ENCODE results near the gene HNRNPUL1. TPM values are rescaled to one million over a fixed set of nuclear protein-coding genes. Genes with fewer than 3 reads are reported as not detected.

HNRNPUL1 gene
- total RNA-seq, 1 experiment from 2014 or later = 266 TPM

GRCh38 chr19:41350735-41351338, 86.7 kb downstream of the HNRNPUL1 start:
- Histone ChIP-seq H3K4me3 (peak overlapping the region; percentile 80), H3K79me2 (ENCODE audit: low read depth) (no peaks in the 10 kb centered on the region; the same call in 1 of the 2 replicates), H2AFZ (peak overlapping the region; percentile 70; the same call in 1 of the 2 replicates), H3K27me3 (ENCODE audit: insufficient read depth, low read depth) (no peaks in the 10 kb centered on the region), H3K9me2 (ENCODE audit: insufficient read depth) (no peaks in the 10 kb centered on the region), H3K27ac (no peak overlapping the region), H3K4me1 (replicated peaks; ENCODE audit: insufficient read depth) (peaks cover 15% of the 10 kb centered on the region), H3K36me3 (ENCODE audit: low read depth) (no peaks in the 10 kb centered on the region), H4K20me1 (ENCODE audit: insufficient read depth) (no peaks in the 10 kb centered on the region), H3K4me2 (peak overlapping the region; percentile 98), H3F3A (ENCODE audit: insufficient read depth, low read depth) (peaks cover 14% of the 10 kb centered on the region; the same call in 1 of the 2 replicates), H3K9me3 (ENCODE audit: insufficient read depth, low read depth) (no peaks in the 10 kb centered on the region)
- DNase-seq = no peak
- ChIA-PET CTCF (no interaction called here), POLR2A (ENCODE audit: unreplicated experiment) (no interaction called here)
- no peak for TF ChIP-seq CTCF (conservative IDR thresholded peaks at IDR 0.05)
- TF ChIP-seq EZH2 (IDR thresholded peaks at IDR 0.05; ENCODE audit: low read depth) = no peak
- intact Hi-C loops (cut with micrococcal nuclease; ENCODE audit: unreplicated experiment) = loop anchor here (5.0 to 10.0 kb wide), 2 partner anchors 84 to 689 kb away; partner anchors contain the start of gene DMAC2
- no TSS peak for BruUV-seq (replicated peaks)

- intact Hi-C loops (cut with micrococcal nuclease; ENCODE audit: unreplicated experiment) = loop anchor here (1.0 to 10.0 kb wide), 5 partner anchors 25 to 689 kb away; partner anchors contain the start of genes BCKDHA, CCDC97, DMAC2 and EXOSC5
- CTCF ChIA-PET = interaction anchor here (0.6 to 0.9 kb wide), 4 partner anchors 14 to 407 kb away, joined by 3 to 5 read pairs (median 4); no protein-coding TSS in a partner anchor
- DNase-seq = peak in 1 of 2 experiments; percentile 73
- Histone ChIP-seq H3K9me3 (ENCODE audit: insufficient read depth, low read depth) (no peaks in the 10 kb centered on the region), H4K20me1 (ENCODE audit: insufficient read depth) (no peaks in the 10 kb centered on the region), H3K9me2 (ENCODE audit: insufficient read depth) (no peaks in the 10 kb centered on the region), H3K27me3 (ENCODE audit: insufficient read depth, low read depth) (no peaks in the 10 kb centered on the region), H3K4me2 (peak overlapping the region; percentile 98), H3K36me3 (ENCODE audit: low read depth) (no peaks in the 10 kb centered on the region), H2AFZ (peak overlapping the region; percentile 70), H3K27ac (no peak overlapping the region), H3K4me3 (peak overlapping the region; percentile 80), H3K79me2 (ENCODE audit: low read depth) (no peaks in the 10 kb centered on the region; the same call in 1 of the 2 replicates), H3K4me1 (replicated peaks; ENCODE audit: insufficient read depth) (peaks cover 15% of the 10 kb centered on the region), H3F3A (ENCODE audit: insufficient read depth, low read depth) (peaks cover 15% of the 10 kb centered on the region; the same call in 1 of the 2 replicates)
- POLR2A ChIA-PET (ENCODE audit: unreplicated experiment) = interaction anchor here (0.6 to 0.9 kb wide), 3 partner anchors 75 to 1065 kb away, joined by 4 to 13 read pairs (median 6); no protein-coding TSS in a partner anchor
- BruUV-seq (replicated peaks) = no TSS peak
- TF ChIP-seq CTCF (conservative IDR thresholded peaks at IDR 0.05) (no peak), EZH2 (IDR thresholded peaks at IDR 0.05; ENCODE audit: low read depth) (no peak)
Measured at GRCh38 chr19:41351339-41352245, 87.4 kb downstream of the HNRNPUL1 start.

- Histone ChIP-seq H2AFZ (peak overlapping the region; percentile 74), H3F3A (ENCODE audit: insufficient read depth, low read depth) (peaks cover 15% of the 10 kb centered on the region; the same call in 1 of the 2 replicates), H3K79me2 (ENCODE audit: low read depth) (no peaks in the 10 kb centered on the region; the same call in 1 of the 2 replicates), H3K4me1 (replicated peaks; ENCODE audit: insufficient read depth) (peaks cover 15% of the 10 kb centered on the region), H3K9me3 (ENCODE audit: insufficient read depth, low read depth) (no peaks in the 10 kb centered on the region), H3K36me3 (ENCODE audit: low read depth) (no peaks in the 10 kb centered on the region), H3K27me3 (ENCODE audit: insufficient read depth, low read depth) (no peaks in the 10 kb centered on the region), H3K4me3 (peak overlapping the region; percentile 80), H3K4me2 (peak overlapping the region; percentile 98), H3K27ac (no peak overlapping the region), H4K20me1 (ENCODE audit: insufficient read depth) (no peaks in the 10 kb centered on the region), H3K9me2 (ENCODE audit: insufficient read depth) (no peaks in the 10 kb centered on the region)
- no TSS peak for BruUV-seq (replicated peaks)
- ChIA-PET CTCF (interaction anchor here (0.5 to 1.6 kb wide), 7 partner anchors 9 to 407 kb away, joined by 3 to 10 read pairs (median 4); partner anchors contain the start of genes B9D2 and HNRNPUL1), POLR2A (ENCODE audit: unreplicated experiment) (interaction anchor here (0.6 to 0.9 kb wide), 2 partner anchors 89 to 1066 kb away, joined by 6 to 13 read pairs; no protein-coding TSS in a partner anchor)
- intact Hi-C loops (cut with micrococcal nuclease; ENCODE audit: unreplicated experiment) = loop anchor here (1.0 to 10.0 kb wide), 5 partner anchors 25 to 690 kb away; partner anchors contain the start of genes BCKDHA, CCDC97, DMAC2 and EXOSC5
- TF ChIP-seq CTCF (conservative IDR thresholded peaks at IDR 0.05) = no peak
- TF ChIP-seq EZH2 (IDR thresholded peaks at IDR 0.05; ENCODE audit: low read depth) = no peak
- no peak for DNase-seq
Measured at GRCh38 chr19:41352279-41352608, 88.1 kb downstream of the HNRNPUL1 start.
